Vagina (tissue), 2 donors: ENCODE data around the gene LMX1B. TPM values are rescaled to one million over a fixed set of nuclear protein-coding genes. Genes with fewer than 3 reads are reported as not detected.
A peak's percentile ranks its signal among the peaks of the same experiment; 100 is the strongest.
"Not testable (repeated sequence)": the region's sequence is repeated elsewhere in the genome, so short reads cannot be mapped to it uniquely, and the experiment has no call there.

Experiments
- DNase-seq, 2 donors: peaks; one replicate each; pipeline ENCODE4 v3.0.0-alpha.2; 2017; ENCODE audit errors: extremely low spot score in 2 of 2
- H3K27ac ChIP-seq: fragments of 200-600 bp; sonication (generic); one replicate; pipeline ENCODE4 v1.5.1; 2019
- H3K27me3 ChIP-seq: fragments of 200-600 bp; sonication (generic); one replicate; pipeline ENCODE4 v1.5.1; 2019
- H3K36me3 ChIP-seq, 2 donors: fragments of 200-600 bp; sonication (generic); one replicate each; pipeline ENCODE4 v1.5.1; 2017 to 2019
- H3K4me1 ChIP-seq: fragments of 200-600 bp; sonication (generic); one replicate; pipeline ENCODE4 v1.5.1; 2019
- H3K4me3 ChIP-seq, 2 donors: fragments of 200-600 bp; sonication (generic); 1 replicate in 1 of 2; 2 replicates in 1 of 2; pipeline ENCODE4 v1.5.1; 2016 to 2019
- H3K9me3 ChIP-seq: fragments of 200-600 bp; sonication (generic); one replicate; pipeline ENCODE4 v1.5.1; 2019
- POLR2A ChIP-seq, 2 donors: fragments of 450-650 bp; IDR thresholded peaks; one replicate each; pipeline ENCODE4 v1.6.1; 2017; ENCODE audit warnings: antibody characterized with exemption in 2 of 2, mild to moderate bottlenecking in 2 of 2, moderate library complexity in 2 of 2
- POLR2AphosphoS5 ChIP-seq, 2 donors: sonication (generic); formaldehyde crosslinking; IDR thresholded peaks; one replicate each; pipeline ENCODE4 v1.9.0; 2017; ENCODE audit warnings: antibody characterized with exemption in 2 of 2, mild to moderate bottlenecking in 2 of 2, low read depth in 1 of 2; ENCODE audit not compliant: insufficient read depth in 1 of 2
- intact Hi-C: fragments of 100-400 bp; cut with DNase I; formaldehyde crosslinking; loops from one replicate; pipeline ENCODE4 v1.15.1; 2023
- total RNA-seq: library from RNA; depleted of rRNA; stranded (reverse); fragments of >200 nt; gene quantifications from one replicate; pipeline ENCODE4 v1.2.3, GENCODE V29; 2016
- TF ChIP-seq, protein P1 (sequence below), 3 experiments: fragments of 450-650 bp in 2 of 3; fragments of 200-600 bp in 1 of 3; sonication (generic) in 1 of 3; IDR thresholded peaks; one replicate each; pipeline ENCODE4 v1.5.1; 2017 to 2019; ENCODE audit warnings: antibody characterized with exemption in 3 of 3, mild to moderate bottlenecking in 2 of 3, moderate library complexity in 2 of 3

The LMX1B gene
- total RNA-seq, 1 donor from 2014 or later = not detected

DNA sequence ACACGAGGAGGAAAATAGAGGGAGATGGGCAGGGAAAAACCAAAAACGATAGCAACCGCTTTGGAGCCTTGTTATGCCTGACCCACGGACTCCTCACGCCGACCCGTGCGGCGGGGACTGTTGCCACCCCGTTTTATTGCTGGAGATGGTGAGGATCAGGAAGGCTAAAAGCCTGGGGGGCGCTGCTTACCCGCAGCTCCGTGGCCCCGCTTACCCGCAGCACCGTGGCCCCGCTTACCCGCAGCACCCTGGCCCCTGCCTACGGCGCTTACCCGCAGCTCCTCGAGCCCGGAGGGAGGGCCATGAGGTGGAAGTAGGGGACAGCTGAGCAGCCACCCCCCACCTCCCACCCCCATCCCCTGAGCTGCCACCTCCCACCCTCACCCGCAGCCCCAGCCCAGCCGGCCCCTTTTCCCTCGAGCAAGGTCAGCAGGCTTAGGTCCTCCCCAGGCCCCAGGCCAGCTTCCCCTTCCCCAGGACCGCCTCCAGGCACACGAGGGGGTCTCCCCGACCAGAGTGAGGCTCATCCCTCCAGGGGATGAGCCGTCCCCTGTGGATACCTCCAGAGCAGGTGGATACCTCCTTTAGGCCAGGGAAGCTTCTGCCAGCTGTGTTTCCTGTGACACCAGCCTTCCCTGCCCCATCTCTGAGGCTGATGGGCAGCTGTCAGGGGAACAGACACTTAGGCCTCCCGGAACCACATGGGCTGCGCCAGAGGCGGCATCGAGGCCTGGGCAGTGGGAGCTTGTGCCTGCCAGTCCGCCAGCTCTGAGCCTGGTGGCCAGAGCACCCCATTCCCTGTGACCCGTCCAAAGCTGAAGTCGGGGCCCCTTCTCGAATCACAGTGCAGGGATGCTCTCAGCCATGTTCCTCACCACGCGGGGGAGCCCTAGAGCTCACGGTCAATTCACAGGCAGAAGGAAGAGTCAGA lies 92.3 kb downstream of the LMX1B start:
- intact Hi-C loops = no loop called here
- H3K4me3 ChIP-seq = peak overlapping the region in 1 of 2 donors; percentile 41
- H3K27me3 ChIP-seq = no peaks in the 10 kb centered on the region
- DNase-seq = peak in 1 of 2 donors; percentile 74
- H3K9me3 ChIP-seq = no peaks in the 10 kb centered on the region
- no peaks in the 10 kb centered on the region for H3K36me3 ChIP-seq
- H3K4me1 ChIP-seq = peaks cover 15% of the 10 kb centered on the region
- H3K27ac ChIP-seq = no peak overlapping the region
- TF ChIP-seq POLR2AphosphoS5 (IDR thresholded peaks at IDR 0.05; ENCODE audit: insufficient read depth in 1 of 2, low read depth in 1 of 2) (no peak), POLR2A (IDR thresholded peaks at IDR 0.05) (no peak)
- TF ChIP-seq, protein P1, sequence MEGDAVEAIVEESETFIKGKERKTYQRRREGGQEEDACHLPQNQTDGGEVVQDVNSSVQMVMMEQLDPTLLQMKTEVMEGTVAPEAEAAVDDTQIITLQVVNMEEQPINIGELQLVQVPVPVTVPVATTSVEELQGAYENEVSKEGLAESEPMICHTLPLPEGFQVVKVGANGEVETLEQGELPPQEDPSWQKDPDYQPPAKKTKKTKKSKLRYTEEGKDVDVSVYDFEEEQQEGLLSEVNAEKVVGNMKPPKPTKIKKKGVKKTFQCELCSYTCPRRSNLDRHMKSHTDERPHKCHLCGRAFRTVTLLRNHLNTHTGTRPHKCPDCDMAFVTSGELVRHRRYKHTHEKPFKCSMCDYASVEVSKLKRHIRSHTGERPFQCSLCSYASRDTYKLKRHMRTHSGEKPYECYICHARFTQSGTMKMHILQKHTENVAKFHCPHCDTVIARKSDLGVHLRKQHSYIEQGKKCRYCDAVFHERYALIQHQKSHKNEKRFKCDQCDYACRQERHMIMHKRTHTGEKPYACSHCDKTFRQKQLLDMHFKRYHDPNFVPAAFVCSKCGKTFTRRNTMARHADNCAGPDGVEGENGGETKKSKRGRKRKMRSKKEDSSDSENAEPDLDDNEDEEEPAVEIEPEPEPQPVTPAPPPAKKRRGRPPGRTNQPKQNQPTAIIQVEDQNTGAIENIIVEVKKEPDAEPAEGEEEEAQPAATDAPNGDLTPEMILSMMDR (IDR thresholded peaks at IDR 0.05) = peak in 1 of 3 experiments; percentile 17

DNA sequence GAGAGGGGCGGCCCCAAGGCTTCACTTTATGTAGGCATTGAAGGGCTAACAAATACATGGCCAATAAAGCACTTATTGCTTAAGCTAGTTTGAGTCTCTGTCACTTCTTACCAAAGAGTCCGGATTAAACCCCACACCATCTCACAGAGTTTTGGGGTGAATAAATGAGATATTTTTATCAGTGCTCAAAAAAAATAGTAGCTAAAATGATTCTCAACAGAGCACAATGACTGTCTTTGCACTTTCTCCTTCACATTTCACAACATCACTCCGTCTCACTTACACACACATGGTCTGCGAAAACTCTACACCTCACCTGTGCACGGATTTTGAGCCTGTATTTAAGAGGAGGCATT lies 92.9 kb downstream of the LMX1B start:
- no peaks in the 10 kb centered on the region for H3K27me3 ChIP-seq
- H3K27ac ChIP-seq = no peak overlapping the region
- TF ChIP-seq, protein P1 (IDR thresholded peaks at IDR 0.05) = no peak
- TF ChIP-seq POLR2A (IDR thresholded peaks at IDR 0.05) = no peak
- TF ChIP-seq POLR2AphosphoS5 (IDR thresholded peaks at IDR 0.05; ENCODE audit: insufficient read depth in 1 of 2, low read depth in 1 of 2) = no peak
- H3K9me3 ChIP-seq = no peaks in the 10 kb centered on the region
- no peak for DNase-seq
- H3K4me3 ChIP-seq = no peak overlapping the region
- no peaks in the 10 kb centered on the region for H3K36me3 ChIP-seq
- intact Hi-C loops = no loop called here
- H3K4me1 ChIP-seq = peaks cover 15% of the 10 kb centered on the region

DNA sequence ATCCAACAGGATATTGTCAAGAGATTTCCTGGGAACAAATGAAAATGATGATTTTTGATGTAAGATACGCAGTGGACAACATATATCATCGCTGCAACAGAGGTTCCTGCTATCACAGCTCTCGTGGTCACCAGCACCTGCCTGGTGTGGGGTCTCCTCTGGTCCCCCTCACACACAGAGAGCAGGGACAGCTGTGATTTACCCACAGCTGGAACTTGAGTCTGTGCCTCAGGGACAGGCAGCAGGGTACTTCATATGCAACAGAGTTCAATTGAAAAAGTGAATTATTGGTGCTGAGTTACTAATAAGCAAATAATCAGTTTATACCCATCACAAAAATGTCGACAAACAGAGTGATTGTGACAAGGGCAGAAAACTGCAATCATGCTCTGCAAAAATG lies 93.4 kb downstream of the LMX1B start:
- Histone ChIP-seq H3K27ac (no peak overlapping the region), H3K27me3 (no peaks in the 10 kb centered on the region), H3K4me1 (peaks cover 15% of the 10 kb centered on the region), H3K36me3 (no peaks in the 10 kb centered on the region), H3K9me3 (no peaks in the 10 kb centered on the region), H3K4me3 (no peak overlapping the region)
- DNase-seq = peak in 1 of 2 donors; percentile 58
- TF ChIP-seq, protein P1 (IDR thresholded peaks at IDR 0.05) = no peak
- TF ChIP-seq POLR2AphosphoS5 (IDR thresholded peaks at IDR 0.05; ENCODE audit: insufficient read depth in 1 of 2, low read depth in 1 of 2) (no peak), POLR2A (IDR thresholded peaks at IDR 0.05) (no peak)
- intact Hi-C loops = no loop called here

DNA sequence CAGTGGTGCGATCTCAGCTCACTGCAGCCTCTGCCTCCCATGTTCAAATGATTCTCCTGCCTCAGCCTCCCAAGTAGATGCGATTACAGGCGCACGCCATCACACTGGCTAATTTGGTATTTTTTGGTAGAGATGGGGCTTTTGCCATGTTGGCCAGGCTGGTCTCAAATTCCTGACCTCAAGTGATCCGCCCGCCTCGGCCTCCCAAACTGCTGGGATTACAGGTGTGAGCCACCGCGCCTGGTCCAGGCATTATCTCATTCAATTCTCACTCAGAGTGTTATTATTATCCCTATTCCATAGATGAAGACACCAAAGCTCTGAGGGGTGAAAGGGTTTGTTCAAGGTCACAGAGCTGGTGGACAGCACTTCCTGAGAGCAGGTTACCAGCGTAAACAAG lies 94.0 kb downstream of the LMX1B start:
- H3K27ac ChIP-seq, H3K4me3 ChIP-seq, H3K9me3 ChIP-seq, intact Hi-C loops, H3K36me3 ChIP-seq, DNase-seq, H3K27me3 ChIP-seq: not testable (repeated sequence)
- peaks cover 15% of the 10 kb centered on the region for H3K4me1 ChIP-seq

DNA sequence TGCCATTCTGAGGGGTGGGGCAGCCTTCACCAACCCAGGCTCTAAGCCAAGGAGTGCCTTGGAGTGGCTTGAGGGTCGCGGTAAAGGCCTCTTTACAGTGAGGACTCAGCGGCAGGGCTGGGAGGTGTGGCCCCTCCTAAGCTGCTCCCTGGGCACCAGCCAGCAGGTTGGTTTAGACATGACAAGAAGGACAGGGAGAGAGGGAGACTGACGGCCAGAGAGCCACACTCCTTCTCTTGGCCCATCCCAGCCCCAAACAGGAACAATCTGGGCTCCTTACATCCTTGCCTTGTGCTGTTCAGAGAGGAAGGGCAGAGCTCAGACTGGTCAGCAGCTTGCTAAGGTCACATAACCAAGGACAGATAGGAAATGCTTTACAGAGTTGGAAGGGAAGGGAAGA lies 94.5 kb downstream of the LMX1B start:
- intact Hi-C loops = no loop called here
- no peaks in the 10 kb centered on the region for H3K36me3 ChIP-seq
- no peak overlapping the region for H3K27ac ChIP-seq
- peaks cover 15% of the 10 kb centered on the region for H3K4me1 ChIP-seq
- no peaks in the 10 kb centered on the region for H3K27me3 ChIP-seq
- H3K9me3 ChIP-seq = no peaks in the 10 kb centered on the region
- no peak for TF ChIP-seq POLR2AphosphoS5 (IDR thresholded peaks at IDR 0.05; ENCODE audit: insufficient read depth in 1 of 2, low read depth in 1 of 2)
- no peak for TF ChIP-seq POLR2A (IDR thresholded peaks at IDR 0.05)
- TF ChIP-seq, protein P1 (IDR thresholded peaks at IDR 0.05) = no peak
- peak in 1 of 2 donors; percentile 90 for DNase-seq
- H3K4me3 ChIP-seq = no peak overlapping the region
